KMS-11 (cell line): Measurements from ENCODE around the gene OR2F2.

Experiments used
- H2AFZ ChIP-seq: fragments of 200-600 bp; sonication (generic); 2 replicates; pipeline ENCODE4 v1.6.1; 2016; ENCODE audit warnings: antibody characterized with exemption, mixed run types, low read depth
- H3K27ac ChIP-seq: fragments of 200-600 bp; sonication (generic); 2 replicates; pipeline ENCODE4 v1.6.1; 2016; ENCODE audit warnings: mild to moderate bottlenecking, mixed run types
- H3K27me3 ChIP-seq: fragments of 200-600 bp; sonication (generic); 2 replicates; pipeline ENCODE4 v1.6.1; 2017; ENCODE audit warnings: mild to moderate bottlenecking, low read depth, mixed run types, moderate library complexity; ENCODE audit not compliant: insufficient read depth
- H3K36me3 ChIP-seq: fragments of 200-600 bp; sonication (generic); 2 replicates; pipeline ENCODE4 v1.6.1; 2017; ENCODE audit warnings: mild to moderate bottlenecking, mixed run types; ENCODE audit not compliant: insufficient read depth
- H3K4me1 ChIP-seq: fragments of 200-600 bp; sonication (generic); 2 replicates; pipeline ENCODE4 v1.6.1; 2016; ENCODE audit warnings: mild to moderate bottlenecking, low read depth, mixed run types; ENCODE audit not compliant: poor library complexity, severe bottlenecking
- H3K4me2 ChIP-seq: fragments of 200-600 bp; sonication (generic); 2 replicates; pipeline ENCODE4 v1.7.0; 2016; ENCODE audit warnings: mild to moderate bottlenecking, mixed run types
- H3K4me3 ChIP-seq: fragments of 200-600 bp; sonication (generic); IDR thresholded peaks from 2 replicates; pipeline ENCODE4 v1.6.1; 2017; ENCODE audit warnings: low read depth, low read length, mixed read lengths; ENCODE audit not compliant: insufficient read depth
- H3K79me2 ChIP-seq: fragments of 200-600 bp; sonication (generic); 2 replicates; pipeline ENCODE4 v1.6.1; 2016; ENCODE audit warnings: low read depth, mixed run types; ENCODE audit not compliant: insufficient read depth
- H3K9ac ChIP-seq: fragments of 200-600 bp; sonication (generic); 2 replicates; pipeline ENCODE4 v1.6.1; 2016; ENCODE audit warnings: mild to moderate bottlenecking, mixed run types
- H4K20me1 ChIP-seq: fragments of 200-600 bp; sonication (generic); 2 replicates; pipeline ENCODE4 v1.6.1; 2016; ENCODE audit warnings: mild to moderate bottlenecking, mixed run types; ENCODE audit not compliant: insufficient read depth
- TF ChIP-seq, protein P1 (sequence below): fragments of 200-600 bp; sonication (generic); conservative IDR thresholded peaks from 2 replicates; pipeline ENCODE4 v1.6.1; 2017; ENCODE audit warnings: low read depth, mild to moderate bottlenecking, antibody characterized with exemption, low read length, moderate library complexity, mixed read lengths

Gene OR2F2, protein sequence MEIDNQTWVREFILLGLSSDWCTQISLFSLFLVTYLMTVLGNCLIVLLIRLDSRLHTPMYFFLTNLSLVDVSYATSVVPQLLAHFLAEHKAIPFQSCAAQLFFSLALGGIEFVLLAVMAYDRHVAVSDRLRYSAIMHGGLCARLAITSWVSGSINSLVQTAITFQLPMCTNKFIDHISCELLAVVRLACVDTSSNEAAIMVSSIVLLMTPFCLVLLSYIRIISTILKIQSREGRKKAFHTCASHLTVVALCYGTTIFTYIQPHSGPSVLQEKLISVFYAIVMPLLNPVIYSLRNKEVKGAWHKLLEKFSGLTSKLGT

DNA sequence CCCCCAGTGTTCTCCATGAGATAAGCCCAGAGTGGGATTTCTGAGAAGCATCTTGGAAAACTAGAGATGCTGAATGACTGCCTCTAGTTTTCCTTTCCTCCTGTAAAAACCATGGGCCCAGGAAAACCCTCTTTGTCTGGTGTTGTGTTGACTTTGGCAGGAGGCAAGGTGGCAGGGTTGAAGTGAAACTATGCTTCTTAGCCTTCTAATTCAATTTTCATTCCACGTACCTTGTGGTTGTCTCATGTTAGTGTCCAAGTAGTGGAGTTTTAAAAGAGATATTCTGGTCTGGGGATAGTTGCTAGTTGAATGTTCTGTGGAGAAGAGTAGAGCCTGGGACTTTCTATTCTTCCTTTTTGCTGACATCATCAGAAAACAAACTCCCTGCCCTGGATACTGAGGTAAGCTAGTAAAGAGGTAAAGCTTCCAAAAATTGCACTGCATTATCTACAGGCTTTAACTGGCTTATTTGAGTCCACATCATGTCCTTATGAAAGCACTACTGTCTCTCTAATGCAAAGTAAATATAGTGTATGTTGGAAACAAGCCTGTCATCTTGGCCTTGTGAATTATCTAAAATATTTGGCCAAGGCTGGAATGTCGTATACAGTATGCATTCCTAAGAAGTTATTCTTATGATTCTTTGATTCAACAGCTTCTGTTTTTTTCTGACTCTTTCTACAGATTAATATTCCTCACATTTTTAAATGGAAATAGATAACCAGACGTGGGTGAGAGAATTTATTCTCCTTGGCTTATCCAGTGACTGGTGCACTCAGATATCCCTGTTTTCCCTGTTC, at the start of gene OR2F2:
Gene OR2F2 (plus strand): TSS at position 708 of the 800 bp plus-strand sequence. CDS start 0 bp downstream, at position 708.
- H2AFZ ChIP-seq: no peak within 1 kb of the TSS
- H3K4me1 ChIP-seq: no peaks in the 10 kb centered on the region
- H4K20me1 ChIP-seq: no peaks in the 10 kb centered on the region
- H3K4me3 ChIP-seq: no peak within 1 kb of the TSS
- H3K27ac ChIP-seq: no peak within 1 kb of the TSS
- no peaks in the 10 kb centered on the region for H3K36me3 ChIP-seq
- TF ChIP-seq, protein P1, sequence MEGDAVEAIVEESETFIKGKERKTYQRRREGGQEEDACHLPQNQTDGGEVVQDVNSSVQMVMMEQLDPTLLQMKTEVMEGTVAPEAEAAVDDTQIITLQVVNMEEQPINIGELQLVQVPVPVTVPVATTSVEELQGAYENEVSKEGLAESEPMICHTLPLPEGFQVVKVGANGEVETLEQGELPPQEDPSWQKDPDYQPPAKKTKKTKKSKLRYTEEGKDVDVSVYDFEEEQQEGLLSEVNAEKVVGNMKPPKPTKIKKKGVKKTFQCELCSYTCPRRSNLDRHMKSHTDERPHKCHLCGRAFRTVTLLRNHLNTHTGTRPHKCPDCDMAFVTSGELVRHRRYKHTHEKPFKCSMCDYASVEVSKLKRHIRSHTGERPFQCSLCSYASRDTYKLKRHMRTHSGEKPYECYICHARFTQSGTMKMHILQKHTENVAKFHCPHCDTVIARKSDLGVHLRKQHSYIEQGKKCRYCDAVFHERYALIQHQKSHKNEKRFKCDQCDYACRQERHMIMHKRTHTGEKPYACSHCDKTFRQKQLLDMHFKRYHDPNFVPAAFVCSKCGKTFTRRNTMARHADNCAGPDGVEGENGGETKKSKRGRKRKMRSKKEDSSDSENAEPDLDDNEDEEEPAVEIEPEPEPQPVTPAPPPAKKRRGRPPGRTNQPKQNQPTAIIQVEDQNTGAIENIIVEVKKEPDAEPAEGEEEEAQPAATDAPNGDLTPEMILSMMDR: no peak
- H3K79me2 ChIP-seq: no peaks in the 10 kb centered on the region
- no peaks in the 10 kb centered on the region for H3K27me3 ChIP-seq
- H3K4me2 ChIP-seq: no peak within 1 kb of the TSS
- no peak within 1 kb of the TSS for H3K9ac ChIP-seq

DNA sequence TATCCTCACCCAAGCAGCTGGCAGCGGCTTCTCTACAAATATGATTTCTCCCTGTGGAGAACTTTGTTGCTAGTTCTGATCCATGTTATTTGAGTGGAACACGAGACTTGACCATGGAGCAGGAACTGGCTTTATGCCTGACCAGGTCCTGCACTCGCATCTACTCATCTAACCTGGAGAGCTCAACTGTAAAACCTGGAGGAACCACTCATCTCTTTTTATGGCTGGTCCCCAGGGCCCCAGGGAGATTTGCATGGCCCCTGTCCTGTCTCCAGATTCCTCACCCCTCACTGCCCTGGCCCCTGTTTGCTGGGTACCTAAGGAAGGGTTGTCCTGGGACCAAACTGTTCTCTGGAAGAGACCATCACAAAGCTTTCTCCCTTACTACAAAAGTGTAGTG, 49.1 kb upstream of the OR2F2 start:
- Histone ChIP-seq H3K27ac (no peak overlapping the region), H3K4me3 (no peak overlapping the region), H3K9ac (no peak overlapping the region), H4K20me1 (no peaks in the 10 kb centered on the region), H3K27me3 (no peaks in the 10 kb centered on the region), H2AFZ (no peak overlapping the region), H3K4me1 (no peaks in the 10 kb centered on the region), H3K4me2 (no peak overlapping the region), H3K36me3 (no peaks in the 10 kb centered on the region), H3K79me2 (no peaks in the 10 kb centered on the region; the same call in 1 of the 2 replicates)
- TF ChIP-seq, protein P1: no peak

DNA sequence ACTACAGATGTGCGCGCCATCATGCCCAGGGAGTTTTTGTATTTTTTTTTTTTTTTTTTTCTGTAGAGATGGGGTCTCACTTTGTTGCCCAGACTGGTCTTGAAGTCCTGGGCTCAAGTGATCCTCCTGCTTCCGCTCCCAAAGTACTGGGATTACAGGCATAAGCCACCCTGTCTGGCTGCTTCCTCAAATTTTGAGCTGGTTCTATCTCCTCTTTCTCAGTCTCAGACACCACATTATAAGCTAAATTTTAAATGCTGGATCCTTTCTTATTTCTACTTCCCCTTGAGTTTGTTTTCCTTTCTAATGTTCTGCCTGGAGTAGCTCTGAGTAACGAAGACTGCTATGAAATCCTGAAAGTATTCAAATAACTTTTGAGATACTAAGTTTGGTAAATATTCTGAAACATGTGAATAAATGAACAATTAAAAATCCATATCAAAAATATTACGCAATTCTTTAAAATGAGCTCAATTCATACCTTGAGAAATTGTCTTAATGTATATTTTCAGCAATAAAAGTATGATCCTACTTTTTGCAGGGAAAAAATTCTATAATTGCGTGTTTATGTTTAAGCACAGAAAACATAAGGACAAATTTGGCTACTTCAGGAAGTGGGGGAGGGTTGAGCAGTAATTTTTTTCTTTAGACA, 48.1 kb upstream of the OR2F2 start:
- H3K4me1 ChIP-seq: peaks cover 2% of the 10 kb centered on the region
- no peaks in the 10 kb centered on the region for H4K20me1 ChIP-seq
- no peak overlapping the region for H3K27ac ChIP-seq
- H3K79me2 ChIP-seq: no peaks in the 10 kb centered on the region; the same call in 1 of the 2 replicates
- H3K4me3 ChIP-seq: no peak overlapping the region
- H3K27me3 ChIP-seq: no peaks in the 10 kb centered on the region
- H3K36me3 ChIP-seq: no peaks in the 10 kb centered on the region
- no peak overlapping the region for H3K9ac ChIP-seq
- TF ChIP-seq, protein P1: no peak
- H2AFZ ChIP-seq: no peak overlapping the region
- no peak overlapping the region for H3K4me2 ChIP-seq

DNA sequence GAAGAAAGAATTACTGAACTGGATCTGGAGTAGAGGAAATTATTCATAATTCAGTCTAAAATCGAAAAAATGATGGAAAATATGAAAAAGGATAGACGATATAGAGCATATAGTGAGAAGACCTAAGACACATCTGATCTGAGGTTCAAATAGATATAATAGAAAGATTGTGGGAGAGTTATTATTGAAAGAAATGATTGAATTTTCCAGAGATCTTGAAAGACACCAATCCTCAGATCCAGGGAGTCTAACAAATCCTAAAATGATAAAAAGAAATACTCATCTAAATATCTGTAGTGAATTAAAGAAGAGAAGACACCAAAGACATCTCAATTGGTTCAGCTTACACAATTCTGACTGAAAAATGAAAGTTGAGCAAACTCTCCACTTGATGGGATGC, 46.0 kb upstream of the OR2F2 start:
- Histone ChIP-seq H3K27me3 (no peaks in the 10 kb centered on the region), H3K4me1 (peaks cover 17% of the 10 kb centered on the region)
- TF ChIP-seq, protein P1: no peak

More for the DNA sequence above, 46.0 kb upstream of the OR2F2 start:
- H3K4me2 ChIP-seq: no peak overlapping the region
- H3K36me3 ChIP-seq: no peaks in the 10 kb centered on the region
- H3K4me3 ChIP-seq: no peak overlapping the region
- H4K20me1 ChIP-seq: no peaks in the 10 kb centered on the region; the same call in 1 of the 2 replicates
- no peak overlapping the region for H2AFZ ChIP-seq
- no peak overlapping the region for H3K27ac ChIP-seq
- no peaks in the 10 kb centered on the region; the same call in 1 of the 2 replicates for H3K79me2 ChIP-seq
- H3K9ac ChIP-seq: no peak overlapping the region
